Measurements from ENCODE around the gene INSM2. TPM values are rescaled to one million over a fixed set of nuclear protein-coding genes. Genes with fewer than 3 reads are reported as not detected.
A peak's percentile ranks its signal among the peaks of the same experiment; 100 is the strongest.

The INSM2 gene
- polyA plus RNA-seq, 3 donors = not detected

GRCh38 chr14:35543006-35543405 is 9.0 kb downstream of the INSM2 start:
- DNase-seq = no peak

GRCh38 chr14:35549551-35549950 is 15.6 kb downstream of the INSM2 start:
- no peak for DNase-seq

GRCh38 chr14:35551081-35551480 is 17.1 kb downstream of the INSM2 start:
- DNase-seq = no peak

GRCh38 chr14:35553808-35554207 is 19.8 kb downstream of the INSM2 start:
- DNase-seq = no peak

- no peak for DNase-seq
These were observed 22.6 kb downstream of the INSM2 start for GRCh38 chr14:35556548-35556947.

GRCh38 chr14:35557221-35557747 is 23.3 kb downstream of the INSM2 start:
- DNase-seq = no peak

GRCh38 chr14:35558680-35559079 is 24.7 kb downstream of the INSM2 start:
- DNase-seq = no peak

GRCh38 chr14:35565871-35566464 is 32.0 kb downstream of the INSM2 start:
- DNase-seq = peak; percentile 44

- DNase-seq = no peak
These were observed 37.6 kb downstream of the INSM2 start for GRCh38 chr14:35571598-35571997.

- DNase-seq = no peak
These were observed 39.9 kb downstream of the INSM2 start for GRCh38 chr14:35573911-35574310.

GRCh38 chr14:35576260-35576659 is 42.3 kb downstream of the INSM2 start:
- no peak for DNase-seq

- no peak for DNase-seq
These were observed 42.9 kb downstream of the INSM2 start for GRCh38 chr14:35576856-35577255.

GRCh38 chr14:35578135-35578534 is 44.2 kb downstream of the INSM2 start:
- DNase-seq = no peak

- DNase-seq = no peak
These were observed 44.7 kb downstream of the INSM2 start for GRCh38 chr14:35578639-35579038.

Other genes with a start within 250 kb of the INSM2 start
- gene PSMA6, start 241.8 kb upstream of the INSM2 start, polyA plus RNA-seq (ENCODE audit: insufficient read length in 3 of 3) = 100 to 1,000 TPM; 161 to 180 (median 163) TPM
- gene NFKBIA, start 129.4 kb upstream of the INSM2 start, polyA plus RNA-seq (ENCODE audit: insufficient read length in 3 of 3) = 10 to 100 TPM; 57.6 to 64.6 (median 64.4) TPM